Ureter (tissue), 1 donor: ENCODE data around the gene NELL1. TPM values are rescaled to one million over a fixed set of nuclear protein-coding genes. Genes with fewer than 3 reads are reported as not detected.

Source experiments
- DNase-seq: peaks from one replicate; pipeline ENCODE4 v3.0.0-alpha.2; 2020; ENCODE audit warnings: low spot score
- total RNA-seq: library from RNA; stranded (reverse); gene quantifications from one replicate; pipeline ENCODE4 v1.2.4, GENCODE V29; 2023
- donor health status: DM: yes; HTN: yes; CAD: no.

The NELL1 gene
- total RNA-seq, 1 donor from 2014 or later: not detected

GRCh38 chr11:20873054-20873453 lies 203.7 kb downstream of the NELL1 start:
- DNase-seq: no peak

GRCh38 chr11:20874358-20874757 lies 205.0 kb downstream of the NELL1 start:
- DNase-seq: no peak

- no peak for DNase-seq
These were observed 206.5 kb downstream of the NELL1 start for GRCh38 chr11:20875889-20876288.

GRCh38 chr11:20876738-20877137 lies 207.4 kb downstream of the NELL1 start:
- DNase-seq: no peak

- DNase-seq: no peak
These were observed 210.7 kb downstream of the NELL1 start for GRCh38 chr11:20880094-20880493.

GRCh38 chr11:20881328-20882079 lies 212.1 kb downstream of the NELL1 start:
- DNase-seq: no peak

GRCh38 chr11:20887137-20887536 lies 217.8 kb downstream of the NELL1 start:
- no peak for DNase-seq

- no peak for DNase-seq
These were observed 224.9 kb downstream of the NELL1 start for GRCh38 chr11:20894296-20894695.

GRCh38 chr11:20909995-20910726 lies 240.8 kb downstream of the NELL1 start:
- no peak for DNase-seq

- no peak for DNase-seq
These were observed 241.3 kb downstream of the NELL1 start for GRCh38 chr11:20910733-20911132.

GRCh38 chr11:20912065-20912821 lies 242.9 kb downstream of the NELL1 start:
- DNase-seq: no peak

GRCh38 chr11:20912922-20913512 lies 243.6 kb downstream of the NELL1 start:
- DNase-seq: no peak

GRCh38 chr11:20917306-20917705 lies 247.9 kb downstream of the NELL1 start:
- no peak for DNase-seq

- DNase-seq: no peak
These were observed 257.6 kb downstream of the NELL1 start for GRCh38 chr11:20926799-20927540.

GRCh38 chr11:20931029-20931428 lies 261.6 kb downstream of the NELL1 start:
- no peak for DNase-seq

- no peak for DNase-seq
These were observed 263.7 kb downstream of the NELL1 start for GRCh38 chr11:20933086-20933485.

- DNase-seq: no peak
These were observed 264.6 kb downstream of the NELL1 start for GRCh38 chr11:20933958-20934357.

- DNase-seq: no peak
These were observed 265.1 kb downstream of the NELL1 start for GRCh38 chr11:20934516-20934915.

GRCh38 chr11:20937826-20938225 lies 268.4 kb downstream of the NELL1 start:
- DNase-seq: no peak

GRCh38 chr11:20949585-20949984 lies 280.2 kb downstream of the NELL1 start:
- DNase-seq: no peak

GRCh38 chr11:20962581-20962980 lies 293.2 kb downstream of the NELL1 start:
- no peak for DNase-seq
